Cerebellar nuclear complex (tissue), 1 donor: ENCODE results near the gene RGS19.
A peak's percentile ranks its signal among the peaks of the same experiment; 100 is the strongest.
"Not testable (repeated sequence)": the region's sequence is repeated elsewhere in the genome, so short reads cannot be mapped to it uniquely, and the experiment has no call there.

Source experiments
- DNase-seq, 2 experiments: peaks; one replicate each; lab custom pipeline; 2025; lab: John Stamatoyannopoulos, UW

Gene RGS19

GRCh38 chr20:64092258-64093012 lies 13.1 kb upstream of the RGS19 start:
- no peak for DNase-seq

GRCh38 chr20:64091770-64092169 lies 12.5 kb upstream of the RGS19 start:
- DNase-seq, result no peak

- no peak for DNase-seq
Measured at GRCh38 chr20:64091340-64091739, 12.0 kb upstream of the RGS19 start.

GRCh38 chr20:64090165-64090564 lies 10.8 kb upstream of the RGS19 start:
- DNase-seq, result peak; percentile 65 to 87

DNA sequence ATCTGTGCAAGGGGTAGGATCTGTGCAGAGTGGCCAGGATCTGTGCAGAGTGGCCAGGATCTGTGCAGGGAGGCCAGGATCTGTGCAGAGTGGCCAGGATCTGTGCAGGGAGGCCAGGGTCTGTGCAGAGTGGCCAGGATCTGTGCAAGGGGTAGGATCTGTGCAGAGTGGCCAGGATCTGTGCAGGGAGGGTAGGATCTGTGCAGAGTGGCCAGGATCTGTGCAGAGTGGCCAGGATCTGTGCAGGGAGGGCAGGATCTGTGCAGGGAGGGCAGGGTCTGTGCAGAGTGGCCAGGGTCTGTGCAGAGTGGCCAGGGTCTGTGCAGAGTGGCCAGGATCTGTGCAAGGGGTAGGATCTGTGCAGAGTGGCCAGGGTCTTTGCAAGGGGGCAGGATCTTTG lies 9.3 kb upstream of the RGS19 start:
- DNase-seq, result not testable (repeated sequence)

DNA sequence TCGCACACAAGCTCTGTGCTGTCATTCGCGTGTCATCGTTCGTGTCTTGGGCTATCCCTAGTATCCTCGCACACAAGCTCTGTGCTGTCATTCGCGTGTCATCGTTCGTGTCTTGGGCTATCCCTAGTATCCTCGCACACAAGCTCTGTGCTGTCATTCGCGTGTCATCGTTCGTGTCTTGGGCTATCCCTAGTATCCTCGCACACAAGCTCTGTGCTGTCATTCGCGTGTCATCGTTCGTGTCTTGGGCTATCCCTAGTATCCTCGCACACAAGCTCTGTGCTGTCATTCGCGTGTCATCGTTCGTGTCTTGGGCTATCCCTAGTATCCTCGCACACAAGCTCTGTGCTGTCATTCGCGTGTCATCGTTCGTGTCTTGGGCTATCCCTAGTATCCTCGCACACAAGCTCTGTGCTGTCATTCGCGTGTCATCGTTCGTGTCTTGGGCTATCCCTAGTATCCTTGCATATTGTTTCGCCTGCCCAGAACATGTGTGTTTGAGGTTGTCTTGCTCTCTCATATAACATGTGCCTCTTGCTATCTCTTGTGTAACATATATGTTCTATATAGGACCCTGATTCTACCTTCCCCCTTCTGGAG lies 8.0 kb upstream of the RGS19 start:
- not testable (repeated sequence) for DNase-seq

GRCh38 chr20:64086801-64087200 lies 7.5 kb upstream of the RGS19 start:
- no peak for DNase-seq

- no peak for DNase-seq
Measured at GRCh38 chr20:64084685-64085152, 5.4 kb upstream of the RGS19 start.

- DNase-seq, result no peak
Measured at GRCh38 chr20:64083804-64084684, 4.7 kb upstream of the RGS19 start, which contains the start of gene LKAAEAR1. LKAAEAR1 (minus strand) TSS chr20:64084398; CDS start chr20:64084219, 179 bp downstream.

DNA sequence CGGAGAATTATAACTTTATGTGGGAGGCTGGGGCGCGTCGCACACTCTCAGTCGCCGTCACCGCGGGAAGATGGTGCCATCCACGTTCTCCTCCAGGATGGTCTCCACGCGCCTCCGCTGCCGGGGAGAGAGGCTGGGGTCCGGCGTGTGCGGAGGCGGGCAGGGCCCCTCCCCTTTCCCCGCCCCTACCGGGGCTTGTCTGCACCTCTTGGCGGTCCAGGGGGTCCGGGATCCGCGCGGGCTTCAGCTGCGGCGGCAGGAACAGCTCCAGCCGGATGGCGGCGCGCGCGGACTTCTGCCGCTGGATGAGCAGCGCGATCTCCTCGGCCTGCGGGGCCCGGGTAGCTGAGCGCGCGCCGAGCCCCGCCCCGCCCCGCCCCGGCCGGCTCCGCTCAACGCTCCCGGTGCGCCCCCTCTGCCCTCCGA lies 4.1 kb upstream of the RGS19 start:
- DNase-seq, result peak in 1 of 2 experiments; percentile 29

DNA sequence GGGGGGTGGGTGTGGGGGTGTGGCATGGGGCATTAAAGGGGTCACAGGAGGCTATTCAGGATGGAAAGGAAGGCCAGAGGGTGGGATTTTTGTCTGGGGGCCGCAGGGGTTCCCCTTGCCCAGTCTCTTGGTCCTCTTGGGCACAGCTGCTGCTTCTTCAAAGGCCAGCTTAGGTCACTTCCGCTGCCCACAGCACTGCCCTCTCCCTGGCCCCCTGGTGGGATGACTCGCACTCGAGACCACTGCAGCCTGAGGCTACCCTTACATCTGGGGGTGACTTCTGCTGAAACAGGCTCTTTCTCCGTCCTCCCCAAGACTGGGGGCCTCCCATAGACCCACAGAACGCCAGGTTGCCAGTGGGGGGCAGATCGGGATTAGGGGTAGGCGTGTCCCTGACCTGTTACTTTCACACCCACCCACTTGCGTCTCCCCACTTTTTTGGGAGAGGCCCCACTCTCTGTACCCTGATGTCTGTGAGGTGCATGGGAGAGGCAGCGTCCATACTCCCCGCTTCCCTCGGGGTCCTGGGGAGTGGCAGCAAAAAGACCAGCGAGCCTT lies 3.6 kb upstream of the RGS19 start:
- DNase-seq, result no peak

DNA sequence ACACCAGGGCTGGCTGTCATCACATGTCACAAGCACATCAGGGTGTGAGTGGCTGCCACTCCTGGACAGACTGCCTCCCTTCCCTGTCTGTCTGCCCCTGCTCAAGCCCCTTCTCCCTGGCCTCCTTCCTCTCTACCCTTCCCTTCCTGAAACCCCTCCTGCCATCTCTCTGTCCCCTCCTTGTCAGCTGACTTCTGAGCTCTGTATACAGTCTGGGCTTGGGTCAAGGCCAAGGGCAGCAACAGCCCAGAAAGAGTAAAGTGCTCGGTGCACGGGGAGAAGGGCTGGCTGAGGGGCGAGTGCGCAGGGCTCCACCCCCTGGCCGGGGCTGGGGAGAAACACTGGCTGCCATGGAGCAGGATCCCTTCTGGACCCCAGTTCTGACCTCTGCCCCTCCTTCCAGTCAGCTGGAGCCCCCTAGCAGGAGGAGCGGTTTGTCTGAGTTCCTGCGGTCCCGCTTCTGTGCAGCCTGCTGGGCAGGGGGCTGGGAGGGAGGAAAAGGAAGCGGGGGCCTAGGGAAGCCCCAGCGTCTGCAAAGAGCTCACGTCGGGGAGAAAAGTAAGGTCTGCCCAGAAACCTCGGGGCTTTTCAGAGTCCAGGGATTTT lies 2.9 kb upstream of the RGS19 start:
- DNase-seq, result no peak

DNA sequence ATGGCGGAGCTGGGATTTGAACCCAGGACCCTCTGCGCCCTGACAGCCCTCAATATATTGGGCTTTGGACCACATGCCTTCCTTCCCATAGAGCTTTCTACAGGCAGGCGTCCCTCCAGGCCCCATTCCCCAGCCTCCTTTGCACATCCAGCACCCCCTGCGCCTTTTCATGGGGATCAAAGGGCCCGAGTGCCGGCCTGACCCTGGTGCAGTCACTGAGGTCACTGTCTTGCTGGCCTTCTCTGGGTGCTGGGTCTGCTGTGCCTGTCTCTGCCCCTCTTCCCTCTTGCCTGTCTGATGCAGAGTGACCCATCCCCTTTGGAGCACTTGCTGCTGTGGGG lies 2.3 kb upstream of the RGS19 start:
- DNase-seq, result no peak

DNA sequence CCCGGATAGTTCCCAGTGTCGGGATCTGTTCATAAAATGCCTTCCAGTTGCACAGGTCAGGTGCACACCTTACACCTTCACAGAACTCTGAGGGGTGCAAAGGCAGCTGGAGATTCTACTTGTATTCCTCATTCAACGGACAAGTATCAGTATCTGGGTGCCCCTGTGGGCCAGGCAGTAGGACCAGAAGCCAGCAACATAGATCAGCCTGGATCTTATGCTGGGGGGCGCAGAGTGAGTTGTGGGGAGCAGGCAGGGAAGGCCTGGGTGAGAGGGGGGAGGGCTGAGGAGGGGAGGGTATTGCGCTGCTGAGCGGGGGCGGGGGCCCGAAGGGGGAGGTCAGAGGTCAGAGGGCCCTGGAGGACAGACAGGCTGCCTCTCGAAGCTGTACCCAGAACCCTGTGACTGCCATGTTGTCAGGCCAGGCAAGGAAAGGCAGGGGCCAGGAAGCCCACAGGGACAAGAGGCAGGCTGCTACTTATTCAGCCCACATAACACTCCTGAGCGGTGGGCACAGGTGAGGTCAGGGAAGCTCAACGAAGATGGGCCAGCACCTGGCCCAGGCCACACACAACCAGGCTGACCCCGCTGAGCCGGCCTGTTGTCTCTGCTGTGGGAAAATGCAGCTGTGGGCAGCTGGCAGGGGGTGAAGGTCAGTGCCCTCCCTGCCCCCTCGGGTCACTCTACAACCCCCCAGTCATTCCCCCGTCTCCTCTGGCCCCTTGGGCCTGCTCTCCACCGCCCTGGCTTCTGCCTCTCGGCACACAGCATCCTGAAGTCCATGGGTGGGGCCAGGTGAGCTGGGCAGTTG lies 1.7 kb upstream of the RGS19 start:
- DNase-seq, result no peak

GRCh38 chr20:64080013-64080812 lies 895 bp upstream of the RGS19 start, which contains the start of gene OPRL1:
OPRL1 (plus strand) TSS chr20:64080082; CDS start chr20:64092721, 12,639 bp downstream.
- DNase-seq, result no peak

DNA sequence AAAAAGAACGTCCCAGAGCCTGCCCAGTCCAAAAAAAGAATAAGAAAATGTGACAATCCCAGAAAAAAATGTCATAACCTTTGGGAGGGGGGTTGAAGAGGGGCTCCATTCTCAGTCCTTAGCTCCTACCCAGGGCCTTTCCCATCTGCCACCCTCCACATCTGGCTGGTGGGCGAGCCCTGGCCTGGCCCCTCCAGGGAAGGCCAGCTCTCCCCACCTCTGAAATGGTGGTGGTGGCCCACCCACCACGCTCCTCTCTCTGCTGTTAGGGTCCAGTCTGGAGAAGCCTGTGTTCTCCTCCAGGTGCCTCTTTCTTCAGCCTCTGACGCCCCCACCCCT lies 415 bp downstream of the RGS19 start:
- no peak for DNase-seq

DNA sequence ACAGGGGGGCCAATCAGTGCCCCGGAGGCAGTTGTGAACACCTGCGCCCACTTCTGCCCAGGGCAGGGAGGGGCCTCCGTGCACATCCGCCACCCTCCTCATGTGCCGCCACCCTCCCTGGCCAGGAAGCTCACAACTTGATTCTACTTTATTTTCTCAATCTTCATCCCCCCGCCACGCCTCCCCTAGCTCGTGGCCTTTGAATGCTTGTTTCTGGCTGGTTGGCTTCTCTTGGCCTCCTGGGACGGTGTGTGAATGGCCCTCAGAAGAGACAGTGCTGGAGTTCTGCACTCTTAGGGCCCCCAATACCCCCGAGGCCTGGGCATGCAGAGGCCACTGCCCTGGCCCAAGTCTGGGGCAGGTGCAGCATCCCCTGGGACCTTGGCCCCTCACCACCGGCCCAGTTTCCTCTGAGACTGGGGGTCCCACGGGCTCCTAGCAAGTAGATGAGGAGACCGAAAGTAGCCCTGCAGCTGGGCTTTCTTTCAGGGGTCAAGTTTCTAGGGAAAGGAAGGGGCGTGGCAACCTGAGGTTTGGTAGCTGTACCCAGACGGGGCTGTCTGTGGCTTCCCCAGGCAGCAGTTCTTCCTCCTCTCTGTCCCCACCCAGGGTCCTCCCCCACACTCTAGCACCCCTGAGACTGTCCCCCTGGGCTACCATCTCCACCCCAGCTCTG lies 1.3 kb downstream of the RGS19 start:
- no peak for DNase-seq

DNA sequence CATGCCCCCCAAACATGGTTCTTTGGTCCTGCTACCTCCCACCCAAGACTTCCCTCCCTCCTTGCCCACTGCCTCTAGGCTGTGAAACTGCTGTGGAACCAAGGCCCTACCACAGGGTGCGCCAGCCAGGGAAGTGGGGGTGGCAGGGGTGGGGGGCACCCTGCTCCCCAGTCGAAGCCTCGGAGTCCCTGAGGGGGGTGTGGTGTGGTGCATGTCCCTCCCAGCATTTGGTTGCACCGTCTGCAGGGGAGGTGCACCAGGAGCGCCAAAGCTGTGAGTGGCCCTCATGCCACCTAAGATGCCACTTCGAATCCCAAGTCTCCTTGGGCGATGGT lies 1.8 kb downstream of the RGS19 start:
- DNase-seq, result no peak

GRCh38 chr20:64077094-64077493 lies 2.2 kb downstream of the RGS19 start:
- DNase-seq, result no peak
